Ammon's horn (tissue), 1 donor: Measurements from ENCODE around the gene SLC13A1.
"Not testable (repeated sequence)": the region's sequence is repeated elsewhere in the genome, so short reads cannot be mapped to it uniquely, and the experiment has no call there.

Experiments
- DNase-seq: peaks from one replicate; pipeline ENCODE4 v3.0.0-alpha.2; 2016; ENCODE audit warnings: low spot score

SLC13A1 gene

DNA sequence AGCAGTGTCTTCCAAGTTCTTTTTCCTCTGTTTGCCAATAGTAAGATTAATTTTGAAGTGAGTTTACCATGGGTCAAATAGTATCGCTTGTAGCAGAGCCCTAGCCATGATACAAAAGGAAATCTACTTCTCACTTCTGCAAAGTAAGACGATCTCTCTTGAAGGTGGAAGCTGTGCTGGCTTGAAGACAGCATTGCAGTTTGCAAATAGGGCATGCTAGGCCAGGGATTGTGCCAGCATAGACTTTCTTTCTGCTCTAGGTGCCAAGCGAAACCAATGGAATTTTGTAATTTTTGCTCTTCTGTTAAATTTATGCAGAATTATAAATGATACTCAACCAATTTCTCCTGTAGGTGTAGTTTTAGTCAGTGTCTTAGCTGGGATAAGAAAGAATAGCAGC, 74.5 kb downstream of the SLC13A1 start:
- DNase-seq = no peak

DNA sequence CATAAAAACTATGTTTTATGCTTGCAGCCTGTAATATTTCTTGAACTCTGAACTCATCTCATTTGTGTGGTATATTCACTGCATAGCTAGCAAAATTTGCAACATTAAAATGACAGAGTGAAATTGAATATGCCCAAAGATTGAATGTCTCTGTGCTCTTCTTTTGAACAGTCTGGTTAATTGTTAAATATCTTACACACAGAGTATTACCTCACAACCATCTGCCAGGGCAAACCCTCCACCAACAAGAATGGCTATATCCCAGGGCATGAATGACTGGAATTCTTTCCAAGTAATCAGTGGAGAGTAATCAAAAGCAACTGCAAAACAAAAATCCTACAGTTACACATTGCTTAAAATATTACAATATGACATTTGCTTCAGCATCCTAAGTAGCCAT, 76.9 kb downstream of the SLC13A1 start:
- DNase-seq = no peak

DNA sequence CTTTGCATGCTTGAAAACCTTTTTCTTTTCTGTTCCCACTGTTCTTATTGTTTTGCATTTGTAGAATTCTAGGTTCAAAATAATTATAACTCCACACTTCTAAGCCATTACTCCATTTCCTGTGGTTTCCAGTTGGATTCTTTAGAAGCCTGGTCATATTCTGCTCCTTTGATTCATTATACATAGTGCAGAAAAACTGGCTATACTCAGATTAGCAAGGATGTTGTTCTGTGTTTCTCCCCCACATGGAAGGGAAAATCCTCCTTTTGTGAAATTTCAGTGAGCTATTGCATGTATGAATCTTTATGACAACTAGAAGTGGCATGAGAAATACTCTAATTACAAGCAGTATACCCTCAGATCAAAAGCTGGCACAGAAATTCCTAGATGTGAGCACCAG, 79.5 kb downstream of the SLC13A1 start:
- no peak for DNase-seq

DNA sequence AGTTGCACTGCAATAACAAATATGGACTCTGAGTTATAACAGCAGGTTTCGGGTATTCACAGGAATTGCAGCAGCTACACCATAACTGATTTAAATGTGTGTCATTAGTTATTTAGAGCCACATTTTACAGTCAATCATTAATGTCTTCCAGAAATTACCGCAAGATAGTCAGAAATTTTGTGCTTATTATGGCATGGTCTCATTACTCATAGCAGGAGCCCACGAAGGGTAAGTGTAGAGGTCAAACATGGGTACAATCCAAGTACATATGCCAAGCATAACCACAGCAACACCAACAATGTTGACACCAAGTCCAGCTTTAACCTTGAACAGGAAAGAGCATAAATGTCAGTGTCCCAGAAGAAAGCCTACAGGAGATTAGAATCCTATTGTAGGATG, 84.4 kb downstream of the SLC13A1 start:
- DNase-seq = no peak

DNA sequence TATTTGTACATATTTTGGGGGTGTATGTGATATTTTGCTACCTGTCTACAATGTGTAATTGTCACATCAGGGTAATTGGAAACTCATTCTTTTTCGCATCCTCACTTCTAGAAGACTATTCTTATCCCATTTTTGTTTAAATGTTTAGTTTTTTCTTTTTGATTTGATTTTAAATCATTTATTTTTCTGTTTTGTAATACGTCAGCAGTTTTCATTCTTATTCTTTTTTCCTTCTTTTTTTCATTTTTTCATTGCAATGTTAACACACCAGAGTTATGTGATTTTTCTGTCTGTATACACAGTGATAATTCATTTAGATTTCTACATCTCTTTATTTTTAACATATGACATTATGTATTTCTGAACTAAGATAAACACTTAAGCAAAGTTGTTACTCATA, 85.5 kb downstream of the SLC13A1 start:
- no peak for DNase-seq

DNA sequence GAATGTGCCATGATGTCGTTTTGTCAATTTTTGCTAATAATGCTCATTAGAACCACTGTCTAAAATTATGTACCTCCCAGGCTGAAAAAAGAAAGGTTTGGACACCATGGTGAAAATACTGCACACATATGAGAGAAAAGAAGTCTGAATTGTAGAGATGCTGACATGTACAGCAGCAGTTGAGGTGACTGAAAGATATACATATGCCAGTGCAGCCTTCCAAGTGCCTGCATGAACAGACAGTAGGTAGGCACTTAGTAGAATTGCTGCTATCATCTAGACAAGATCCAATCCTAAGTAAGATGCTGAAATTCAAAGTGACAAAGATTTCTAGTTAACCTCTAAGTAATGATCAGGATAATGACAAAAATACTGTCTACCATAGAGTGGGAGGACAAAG, 86.9 kb downstream of the SLC13A1 start:
- no peak for DNase-seq

- no peak for DNase-seq
Observed at GRCh38 chr7:123099712-123100111, 100.1 kb downstream of the SLC13A1 start.

GRCh38 chr7:123096976-123097375, 102.8 kb downstream of the SLC13A1 start:
- DNase-seq = no peak

GRCh38 chr7:123096434-123096833, 103.3 kb downstream of the SLC13A1 start:
- peak; percentile 2 for DNase-seq

DNA sequence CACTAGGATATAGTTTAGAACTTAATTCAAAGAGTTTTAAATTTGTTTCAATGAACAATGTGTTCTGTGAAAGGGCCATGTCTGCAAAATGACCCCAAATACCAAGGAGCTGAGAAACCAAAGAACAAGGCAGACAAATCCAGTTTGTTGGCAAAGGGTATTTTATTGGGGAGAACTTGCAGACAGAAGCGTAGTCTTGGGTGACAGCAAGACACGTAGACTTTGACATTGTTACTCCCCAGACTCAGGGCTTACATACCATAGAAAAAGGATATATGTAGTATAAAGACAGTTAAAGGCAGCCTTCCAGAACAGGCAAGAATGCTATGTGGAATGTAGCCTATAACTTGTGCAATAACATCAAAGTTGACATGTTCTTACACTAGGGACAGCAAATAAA, 109.3 kb downstream of the SLC13A1 start:
- DNase-seq = no peak

DNA sequence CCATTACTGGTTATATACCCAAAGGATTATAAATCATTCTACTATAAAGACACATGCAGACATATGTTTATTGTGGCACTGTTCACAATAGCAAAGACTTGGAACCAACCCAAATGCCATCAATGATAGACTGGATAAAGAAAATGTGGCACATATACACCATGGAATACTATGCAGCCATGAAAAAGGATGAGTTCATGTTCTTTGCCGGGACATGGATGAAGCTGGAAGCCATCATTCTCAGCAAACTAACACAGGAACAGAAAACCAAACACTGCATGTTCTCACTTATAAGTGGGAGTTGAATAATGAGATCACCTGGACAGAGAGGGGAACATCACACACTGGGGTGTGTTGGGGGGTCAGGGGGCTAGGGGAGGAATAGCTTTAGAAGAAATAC, 112.9 kb downstream of the SLC13A1 start:
- DNase-seq = not testable (repeated sequence)

DNA sequence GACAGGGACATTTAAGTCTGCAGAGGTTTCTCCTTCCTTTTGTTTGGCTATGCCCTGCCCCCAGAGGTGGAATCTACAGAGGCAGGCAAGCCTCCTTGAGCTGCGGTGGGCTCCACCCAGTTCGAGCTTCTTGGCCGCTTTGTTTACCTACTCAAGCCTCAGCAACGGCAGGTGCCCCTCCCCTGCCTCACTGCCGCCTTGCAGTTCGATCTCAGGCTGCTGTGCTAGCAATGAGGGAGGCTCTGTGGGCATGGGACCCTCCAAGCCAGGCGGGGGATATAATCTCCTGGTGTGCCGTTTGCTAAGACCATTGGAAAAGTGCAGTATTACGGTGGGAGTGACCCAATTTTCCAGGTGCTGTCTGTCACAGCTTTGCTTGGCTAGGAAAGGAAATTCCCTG, 114.9 kb downstream of the SLC13A1 start:
- DNase-seq = not testable (repeated sequence)

DNA sequence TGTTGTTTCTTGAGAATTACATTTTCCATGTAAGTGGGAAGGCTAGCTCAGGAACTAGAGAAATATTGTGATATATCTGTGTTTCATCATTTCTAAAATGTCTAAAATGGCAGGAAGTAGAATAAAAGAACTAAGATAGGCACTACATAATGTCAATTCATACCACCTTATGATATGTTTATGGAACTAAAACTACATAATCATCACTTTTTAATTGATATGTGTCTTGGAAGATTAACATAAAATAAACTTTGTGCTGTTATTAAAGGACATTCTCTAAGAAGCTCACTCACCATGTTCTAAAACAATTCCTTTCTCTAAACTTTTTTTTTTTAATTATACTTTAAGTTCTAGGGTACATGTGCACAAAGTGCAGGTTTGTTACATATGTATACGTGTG, 120.7 kb downstream of the SLC13A1 start:
- DNase-seq = no peak

DNA sequence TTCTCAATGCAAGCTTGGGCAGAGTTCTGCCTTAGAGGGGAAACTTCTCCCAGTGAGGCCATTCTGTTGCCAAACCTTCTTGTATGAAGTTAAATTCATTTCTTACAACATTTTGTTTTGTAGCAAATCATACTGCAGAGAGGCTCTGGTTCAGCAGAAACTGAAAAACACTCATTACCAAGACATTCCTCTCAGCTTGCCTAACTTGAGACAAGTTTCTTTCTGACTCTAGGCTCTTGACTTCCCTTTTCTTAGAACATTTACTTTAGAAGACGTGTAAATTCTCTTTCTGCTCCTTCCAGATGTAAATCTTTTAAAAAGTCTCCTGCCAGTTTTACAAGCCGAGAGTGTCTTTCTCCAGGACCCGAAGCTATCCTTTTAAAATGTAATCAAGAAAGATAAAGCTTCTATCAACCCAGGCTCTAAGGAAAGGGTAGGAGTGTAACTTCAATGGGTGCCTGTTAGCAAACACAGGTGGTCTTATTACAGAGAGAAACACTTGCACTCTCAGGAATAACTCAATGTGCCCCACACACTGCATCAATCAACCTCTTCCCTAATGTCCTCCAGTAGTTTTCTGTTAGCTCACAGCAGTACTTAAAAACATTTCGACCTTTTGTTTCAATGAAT, 123.8 kb downstream of the SLC13A1 start:
- no peak for DNase-seq

DNA sequence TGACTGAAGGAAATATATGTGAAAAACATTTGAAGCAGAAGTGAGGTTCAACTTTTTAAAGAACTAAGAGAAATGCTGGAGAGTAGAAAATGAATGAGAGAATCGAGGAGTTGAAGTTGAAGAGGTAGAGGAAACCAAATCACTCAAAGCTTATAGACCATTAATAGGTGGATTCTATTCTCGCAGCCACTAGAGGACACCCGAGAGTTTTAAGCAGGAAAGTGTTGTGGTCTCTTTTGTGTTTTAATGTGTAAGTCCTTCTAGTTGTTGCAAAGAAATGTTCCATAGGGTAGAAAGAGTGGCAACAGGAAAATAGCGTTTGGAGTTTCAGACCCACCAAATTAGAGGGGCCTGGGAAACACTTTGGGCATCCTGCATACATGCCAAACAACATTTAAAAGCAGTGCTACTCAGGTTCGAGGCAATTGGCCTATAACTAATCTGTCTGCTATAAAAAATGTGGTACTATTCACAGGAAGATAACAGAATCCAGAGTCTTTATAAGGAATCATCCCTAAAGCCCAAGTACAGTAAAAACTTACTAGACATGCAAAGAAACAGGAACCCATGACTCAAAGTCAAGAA, 129.0 kb downstream of the SLC13A1 start:
- DNase-seq = no peak

- no peak for DNase-seq
Observed at GRCh38 chr7:123067814-123068213, 132.0 kb downstream of the SLC13A1 start.
